GM21737 (cell line): ENCODE results near the gene ITIH1.
"Not testable (repeated sequence)": the region's sequence is repeated elsewhere in the genome, so short reads cannot be mapped to it uniquely, and the experiment has no call there.

Source experiments
- ATAC-seq: cut with Tn5 transposase; IDR thresholded peaks from one replicate; pipeline ENCODE4 v1.9.1; 2021; ENCODE audit warnings: mild to moderate bottlenecking, moderate library complexity; ENCODE audit not compliant: unreplicated experiment

ITIH1 gene

DNA sequence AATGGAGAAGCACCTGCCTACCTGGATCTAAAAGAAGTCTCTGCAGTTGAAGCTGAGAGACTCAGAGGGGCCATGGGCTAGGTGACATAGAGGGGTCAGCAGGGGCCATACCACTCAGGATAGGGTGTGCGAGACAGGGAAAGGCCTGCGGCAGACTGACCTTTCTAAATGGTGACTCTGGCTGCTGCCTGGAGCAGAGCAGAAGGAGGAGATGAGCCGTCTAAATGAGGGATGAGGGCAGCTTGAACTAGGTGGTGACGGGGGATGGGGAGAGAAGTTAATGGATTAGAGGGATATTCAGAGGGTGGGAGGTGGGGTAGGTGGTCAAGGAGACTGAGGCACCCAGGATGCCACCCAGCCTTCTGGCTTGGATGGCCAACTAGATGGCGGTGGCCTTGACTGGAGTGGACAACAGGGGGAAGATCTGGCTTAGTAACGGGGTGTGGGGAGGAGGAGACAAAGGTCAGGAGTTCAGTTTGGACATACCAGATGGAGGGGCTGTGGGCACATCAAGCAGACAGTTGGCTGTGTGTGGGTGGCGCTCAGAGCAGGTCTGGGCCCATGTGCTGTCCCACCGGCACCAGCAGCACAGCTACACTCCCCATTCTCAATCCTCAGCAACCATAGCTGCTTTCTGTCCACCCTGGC, 3.2 kb upstream of the ITIH1 start:
- ATAC-seq: no peak

DNA sequence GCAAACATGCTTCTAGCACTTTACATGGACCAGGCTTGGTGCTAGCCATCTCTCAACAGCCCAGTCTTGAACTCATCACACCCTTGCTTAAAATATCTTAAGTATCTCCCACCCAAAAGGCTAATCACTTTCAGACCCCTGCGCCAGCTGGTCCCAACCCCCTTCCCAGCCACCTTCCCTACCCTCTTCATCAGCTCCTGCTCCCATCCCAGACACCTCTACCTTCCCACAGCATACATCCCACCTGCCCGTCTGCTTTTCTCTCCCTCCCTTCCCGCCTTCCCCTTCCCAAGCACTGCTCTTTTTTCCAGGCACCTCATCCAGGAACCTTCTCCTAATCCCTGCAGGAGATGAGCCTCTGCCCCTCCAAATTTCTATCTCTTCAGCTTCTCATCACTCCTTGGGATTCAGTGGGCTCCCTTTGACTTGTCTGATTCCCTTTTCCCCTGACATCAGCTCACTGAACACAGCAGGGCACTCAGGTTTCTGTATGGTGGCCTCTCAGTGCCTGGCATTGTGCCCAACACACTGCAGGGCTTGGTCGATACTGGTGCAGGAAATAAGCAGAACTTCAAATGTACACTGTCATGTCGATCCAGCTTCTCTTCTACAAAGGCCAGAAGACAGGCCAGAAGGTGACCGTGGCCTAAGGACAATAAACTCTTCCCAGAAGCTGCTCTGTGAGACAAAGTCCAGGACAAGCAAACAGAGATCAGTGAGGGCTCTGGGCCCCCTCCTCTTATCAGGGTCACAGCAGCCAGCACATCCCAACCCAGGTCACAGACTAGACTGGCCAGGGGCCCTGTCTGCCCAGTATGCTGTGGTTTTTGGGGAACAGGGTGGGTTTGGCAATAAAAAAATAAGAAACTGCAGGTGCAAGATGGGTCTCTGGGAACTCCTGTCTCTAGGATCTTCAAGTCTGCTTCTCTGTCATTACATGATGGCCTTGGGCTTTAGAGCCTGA, 2.2 kb upstream of the ITIH1 start:
- no peak for ATAC-seq

DNA sequence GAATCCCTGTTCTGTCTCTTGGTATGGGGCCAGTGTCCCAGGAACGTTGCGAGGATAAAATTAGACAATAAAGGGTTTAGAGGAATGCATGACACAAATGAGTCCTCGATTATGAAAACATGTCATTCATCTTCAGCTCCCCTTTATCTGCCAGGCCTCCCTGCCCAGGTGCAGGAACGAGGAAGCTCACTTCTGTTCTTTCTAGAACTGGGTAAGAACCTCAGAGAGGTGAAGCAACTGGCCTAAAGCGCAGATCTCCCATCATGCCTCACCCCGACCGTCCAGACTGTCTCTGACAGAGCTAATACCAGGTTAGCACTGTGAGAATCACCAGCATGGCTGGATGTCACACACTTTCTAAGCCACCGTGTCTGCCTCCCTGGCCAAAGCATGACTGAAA, 1.5 kb upstream of the ITIH1 start:
- ATAC-seq: no peak

DNA sequence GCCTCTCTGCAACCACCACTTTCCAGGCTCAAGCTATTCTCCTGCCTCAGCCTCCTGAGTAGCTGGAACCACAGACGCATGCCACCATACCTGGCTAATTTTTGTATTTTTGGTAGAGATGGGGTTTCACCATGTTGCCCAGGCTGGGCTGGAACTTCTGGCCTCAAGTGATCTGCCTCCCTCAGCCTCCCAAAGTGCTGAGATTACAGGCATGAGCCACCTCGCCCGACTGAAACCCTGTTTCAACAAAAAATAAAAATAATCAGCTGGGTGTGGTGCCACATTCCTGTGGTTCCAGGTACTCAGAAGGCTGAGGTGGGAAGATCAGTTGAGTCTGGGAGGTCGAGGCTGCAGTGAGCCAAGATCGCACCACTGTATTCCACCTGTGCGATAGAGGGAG, 913 bp upstream of the ITIH1 start:
- not testable (repeated sequence) for ATAC-seq

DNA sequence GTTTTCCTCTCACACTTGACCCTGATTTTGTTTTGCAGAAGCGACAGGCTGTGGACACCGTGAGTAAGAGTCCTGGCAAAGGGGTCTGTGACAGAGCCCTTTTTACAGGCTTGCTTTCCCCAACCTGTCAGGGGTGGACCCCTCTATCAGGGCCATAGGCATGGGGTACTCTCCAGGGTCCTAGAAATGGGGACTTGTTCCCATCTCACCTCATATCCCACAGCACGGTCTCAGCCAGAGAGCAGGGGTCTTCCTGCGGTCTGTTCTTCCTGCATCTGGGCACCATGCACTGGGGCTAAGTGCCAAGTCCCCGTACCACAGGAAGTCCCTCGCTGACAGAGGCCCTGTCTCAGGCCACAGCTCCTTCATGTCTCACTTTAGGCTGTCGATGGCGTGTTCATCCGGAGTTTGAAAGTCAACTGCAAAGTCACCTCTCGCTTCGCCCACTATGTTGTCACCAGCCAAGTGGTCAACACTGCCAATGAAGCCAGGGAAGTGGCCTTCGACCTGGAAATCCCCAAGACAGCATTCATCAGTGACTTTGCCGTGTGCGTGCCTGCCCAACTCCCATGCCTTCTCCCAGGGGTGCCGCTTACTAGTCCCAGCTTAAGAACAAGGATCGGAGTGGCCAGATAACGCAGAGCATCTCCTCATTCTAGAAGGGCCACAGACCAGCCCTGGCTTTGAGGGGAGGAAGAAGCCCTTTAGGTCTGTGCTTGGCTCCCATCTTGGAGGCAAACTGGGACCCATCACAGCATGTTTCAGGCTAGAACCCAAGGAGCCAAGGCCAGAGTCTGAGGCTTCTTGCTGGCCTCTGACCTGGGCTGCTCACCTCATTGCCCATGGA, 783 bp downstream of the ITIH1 start:
- ATAC-seq: no peak

DNA sequence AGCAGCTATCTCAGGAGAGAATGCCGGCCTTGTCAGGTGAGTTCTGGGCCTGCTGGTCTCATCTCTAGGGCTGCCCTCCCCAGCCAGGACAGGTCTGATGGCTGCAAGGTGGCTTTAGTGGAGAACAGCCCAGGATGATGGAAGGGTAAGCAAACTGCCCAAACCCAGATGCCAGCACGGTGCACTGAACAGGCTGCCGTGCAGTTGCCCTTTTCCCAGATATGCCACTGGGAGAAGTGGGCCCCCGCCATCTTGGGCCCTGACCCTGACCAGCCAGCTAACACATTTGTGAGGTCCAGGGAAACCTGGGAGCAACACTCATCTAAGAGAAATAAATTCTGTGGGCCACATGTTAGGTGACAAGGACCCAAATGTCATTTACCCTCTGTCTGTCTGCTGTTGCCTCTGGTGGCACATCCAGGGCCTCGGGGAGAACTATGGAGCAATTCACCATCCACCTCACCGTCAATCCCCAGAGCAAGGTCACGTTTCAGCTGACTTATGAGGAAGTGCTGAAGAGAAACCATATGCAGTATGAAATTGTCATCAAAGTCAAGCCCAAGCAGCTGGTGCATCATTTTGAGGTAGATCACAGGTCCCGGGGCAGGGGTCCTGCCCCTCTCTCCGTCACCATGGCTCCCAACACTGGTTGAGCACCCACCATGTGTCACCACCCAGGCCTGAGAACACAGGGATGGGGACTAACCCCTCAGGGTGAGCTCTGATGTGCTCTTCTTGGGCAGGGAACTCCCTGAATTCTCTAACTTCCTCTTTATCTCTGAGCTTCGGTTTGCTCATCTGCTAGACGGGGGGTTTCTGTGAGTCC, 1.8 kb downstream of the ITIH1 start:
- ATAC-seq: peak; percentile 64

DNA sequence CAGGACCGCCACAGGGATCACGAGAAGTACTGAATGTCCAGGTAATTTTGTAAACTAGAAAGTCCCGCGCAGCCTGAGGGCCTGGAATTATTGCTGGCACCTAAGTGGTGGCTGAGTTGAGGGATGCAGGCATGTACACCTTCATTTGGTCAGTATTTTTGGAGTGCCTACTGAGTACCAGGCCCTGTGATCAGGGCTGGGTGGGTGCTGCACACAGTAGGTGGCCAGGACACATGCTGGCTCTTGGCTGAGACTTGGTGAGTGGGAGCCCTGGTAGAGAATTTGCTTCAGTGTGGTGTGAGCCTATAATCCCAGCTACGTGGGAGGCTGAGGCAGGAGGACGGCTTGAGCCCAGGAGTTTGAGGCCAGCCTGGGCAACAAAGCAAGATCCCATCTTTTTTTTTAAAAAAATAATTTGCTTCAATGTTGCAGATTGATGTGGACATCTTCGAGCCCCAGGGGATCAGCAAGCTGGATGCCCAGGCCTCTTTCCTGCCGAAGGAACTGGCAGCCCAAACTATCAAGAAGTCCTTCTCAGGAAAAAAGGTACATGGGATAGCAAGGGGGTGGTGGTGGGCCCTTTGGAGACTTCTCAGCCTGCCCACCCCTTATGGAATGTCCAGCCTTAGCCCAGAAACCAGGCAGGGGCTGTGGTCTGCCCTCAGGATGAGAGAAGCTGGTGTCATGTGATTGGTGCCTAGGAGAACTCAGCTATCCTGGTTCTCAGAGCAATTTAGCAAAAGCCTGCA, 2.6 kb downstream of the ITIH1 start:
- no peak for ATAC-seq

DNA sequence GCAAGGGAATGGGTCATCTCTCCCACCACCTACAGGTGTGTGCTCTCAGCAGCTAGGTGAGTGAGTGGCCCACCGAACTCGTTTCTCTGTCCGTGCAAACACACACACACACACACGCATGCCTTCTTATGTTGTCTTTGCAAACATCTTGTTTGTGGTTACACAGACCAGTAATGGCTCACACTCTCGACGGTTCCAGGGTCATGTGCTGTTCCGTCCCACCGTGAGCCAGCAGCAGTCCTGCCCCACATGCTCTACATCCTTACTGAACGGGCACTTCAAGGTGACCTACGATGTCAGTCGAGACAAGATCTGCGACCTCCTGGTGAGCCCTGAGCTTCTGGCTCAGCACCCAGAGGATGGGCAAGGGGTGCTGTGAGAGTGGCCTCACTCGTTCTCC, 4.3 kb downstream of the ITIH1 start:
- no peak for ATAC-seq

DNA sequence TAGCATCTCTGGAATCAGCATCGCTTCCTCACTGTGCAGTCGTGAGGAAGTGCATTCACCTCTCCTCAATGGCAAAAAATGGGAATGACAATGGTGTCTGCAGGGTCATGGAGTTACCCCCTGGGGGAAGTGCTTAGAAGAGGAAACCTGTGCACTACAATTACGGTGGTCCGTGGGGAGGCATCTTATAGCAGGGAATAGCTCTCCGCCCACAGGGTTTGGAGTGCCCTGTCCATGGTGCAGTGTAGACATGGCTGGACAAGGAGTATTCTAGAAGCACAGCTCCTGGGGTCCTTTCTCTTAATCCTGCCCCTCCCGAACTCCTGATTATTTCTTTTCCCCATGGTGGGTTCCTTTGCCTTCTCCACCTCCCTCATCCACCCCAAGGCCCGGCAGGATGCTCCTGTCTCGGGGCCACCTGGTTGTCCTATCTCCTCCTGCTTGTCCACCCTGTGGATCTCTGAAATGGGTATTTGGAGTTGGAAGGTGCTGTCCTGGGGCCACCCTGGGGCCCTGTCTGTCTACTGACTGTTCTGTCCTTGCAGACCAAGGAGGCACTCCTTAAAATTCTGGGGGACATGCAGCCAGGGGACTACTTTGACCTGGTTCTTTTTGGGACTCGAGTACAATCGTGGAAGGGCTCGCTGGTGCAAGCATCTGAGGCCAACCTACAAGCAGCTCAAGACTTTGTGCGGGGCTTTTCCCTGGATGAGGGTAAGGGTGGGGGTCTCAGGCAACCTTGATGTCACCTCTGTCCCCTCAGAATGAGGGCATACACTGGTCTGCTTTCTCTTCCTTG, 5.2 kb downstream of the ITIH1 start:
- ATAC-seq: no peak

DNA sequence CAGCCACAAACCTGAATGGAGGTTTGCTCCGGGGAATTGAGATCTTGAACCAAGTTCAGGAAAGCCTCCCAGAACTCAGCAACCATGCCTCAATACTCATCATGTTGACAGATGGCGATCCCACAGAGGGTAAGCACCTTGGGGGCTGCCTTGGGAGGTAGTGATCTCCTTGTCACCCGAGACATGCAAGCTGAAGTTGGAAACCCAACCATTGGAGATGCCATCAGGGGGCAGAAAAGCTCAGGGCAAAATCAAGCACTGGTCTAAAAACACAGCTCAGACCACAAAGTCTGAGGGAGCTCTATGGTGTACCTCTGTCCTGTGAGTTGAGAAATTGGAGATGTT, 5.8 kb downstream of the ITIH1 start:
- no peak for ATAC-seq

DNA sequence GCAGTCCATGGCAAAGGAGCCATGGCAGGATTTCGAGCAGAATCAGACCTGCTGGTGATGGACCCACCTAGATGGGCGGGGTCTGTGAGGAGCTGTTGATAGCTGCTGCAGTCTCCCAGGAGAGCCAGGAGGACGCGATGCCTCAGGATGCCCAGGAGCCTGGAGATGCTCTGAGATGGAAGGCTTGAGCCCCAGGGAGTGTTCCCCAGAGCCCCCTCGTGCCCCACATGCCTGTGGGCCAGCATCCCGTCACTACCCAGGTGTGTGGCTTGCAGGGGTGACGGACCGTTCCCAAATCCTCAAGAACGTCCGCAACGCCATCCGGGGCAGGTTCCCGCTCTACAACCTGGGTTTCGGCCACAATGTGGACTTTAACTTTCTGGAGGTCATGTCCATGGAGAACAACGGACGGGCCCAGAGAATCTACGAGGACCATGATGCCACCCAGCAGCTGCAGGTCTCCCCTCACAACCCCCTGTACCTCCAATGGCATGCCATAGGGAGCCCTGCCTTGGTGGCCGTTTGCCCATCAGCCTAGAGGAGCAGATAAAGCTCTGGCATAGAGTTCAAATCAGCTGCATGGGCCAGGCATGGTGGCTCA, 6.7 kb downstream of the ITIH1 start:
- no peak for ATAC-seq

DNA sequence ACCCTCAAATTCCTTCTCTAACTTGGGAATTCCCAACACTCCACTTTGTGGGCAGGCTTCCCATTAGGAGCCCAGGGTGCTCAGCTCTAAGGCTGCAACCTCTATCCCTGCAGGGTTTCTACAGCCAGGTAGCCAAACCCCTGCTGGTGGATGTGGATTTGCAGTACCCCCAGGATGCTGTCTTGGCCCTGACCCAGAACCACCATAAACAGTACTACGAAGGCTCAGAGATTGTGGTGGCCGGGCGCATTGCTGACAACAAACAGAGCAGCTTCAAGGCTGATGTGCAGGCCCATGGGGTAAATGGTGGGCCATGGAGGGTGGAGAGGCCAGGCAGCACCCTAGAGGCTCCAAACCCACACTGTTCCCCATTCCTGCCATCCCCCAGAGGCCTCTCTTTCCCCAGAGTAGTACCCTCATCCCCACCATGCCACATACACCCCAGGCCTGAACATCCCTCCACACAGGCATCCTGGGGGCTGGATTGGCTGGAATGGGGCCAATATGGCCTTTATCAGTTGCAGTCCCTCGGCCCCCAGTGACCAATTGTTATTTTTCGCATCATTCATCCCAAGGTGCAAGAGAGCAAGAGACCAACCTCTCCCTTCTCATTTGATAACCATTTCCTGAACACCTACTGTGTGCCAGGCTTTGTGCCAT, 7.7 kb downstream of the ITIH1 start:
- ATAC-seq: no peak

DNA sequence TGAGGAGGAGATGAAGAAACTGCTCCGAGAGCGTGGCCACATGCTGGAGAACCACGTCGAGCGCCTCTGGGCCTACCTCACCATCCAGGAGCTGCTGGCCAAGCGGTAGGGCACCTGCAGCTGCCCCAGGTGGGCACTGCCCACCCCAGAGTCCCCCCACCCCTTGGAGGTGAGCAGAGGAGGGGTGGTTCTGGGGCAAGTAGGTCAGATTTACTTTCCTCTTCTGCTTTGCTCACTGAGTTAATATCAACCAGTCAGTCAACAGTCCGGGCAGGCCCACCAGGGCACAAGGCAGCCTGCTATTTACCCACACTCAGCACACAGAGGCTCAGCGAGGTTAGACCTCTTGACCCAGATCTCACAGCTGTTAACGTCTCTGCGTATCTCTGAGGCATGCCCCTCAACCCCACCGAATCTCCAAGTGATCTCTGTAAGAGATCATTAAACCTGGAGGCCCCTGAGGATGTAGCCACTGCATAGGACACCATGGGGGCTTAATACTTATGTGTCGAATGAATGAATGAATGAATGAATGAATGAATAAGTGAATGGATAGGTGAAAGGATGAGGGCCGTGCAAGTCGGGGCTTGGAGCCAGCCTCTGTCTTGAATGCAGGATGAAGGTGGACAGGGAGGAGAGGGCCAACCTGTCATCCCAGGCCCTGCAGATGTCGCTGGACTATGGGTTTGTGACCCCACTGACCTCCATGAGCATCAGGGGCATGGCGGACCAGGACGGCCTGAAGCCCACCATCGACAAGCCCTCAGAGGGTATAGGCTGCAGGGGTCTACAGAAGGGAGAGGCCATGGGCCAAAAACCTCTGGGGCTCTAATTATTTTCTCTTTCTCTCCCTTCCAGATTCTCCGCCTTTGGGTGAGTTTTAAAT, 9.2 kb downstream of the ITIH1 start:
- no peak for ATAC-seq

DNA sequence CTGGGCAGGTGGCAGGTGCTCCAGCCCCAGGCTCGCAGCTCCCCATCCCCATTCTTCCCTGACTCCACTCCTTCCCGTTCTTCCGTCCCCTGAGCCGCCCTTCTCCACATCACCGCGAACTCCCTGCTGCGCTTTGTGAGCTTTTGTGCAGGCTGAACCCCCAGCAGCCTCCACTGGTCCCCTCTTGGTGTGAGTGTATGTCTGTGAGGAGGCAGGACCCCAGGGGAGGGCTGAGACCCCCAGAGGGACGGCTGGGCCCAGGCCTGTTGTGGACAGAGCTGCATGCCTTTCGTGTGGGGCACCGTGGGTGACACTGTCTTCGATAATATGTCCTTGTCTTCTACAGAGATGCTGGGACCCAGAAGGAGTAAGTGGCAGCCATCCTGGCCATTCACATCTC, 9.8 kb downstream of the ITIH1 start:
- no peak for ATAC-seq

DNA sequence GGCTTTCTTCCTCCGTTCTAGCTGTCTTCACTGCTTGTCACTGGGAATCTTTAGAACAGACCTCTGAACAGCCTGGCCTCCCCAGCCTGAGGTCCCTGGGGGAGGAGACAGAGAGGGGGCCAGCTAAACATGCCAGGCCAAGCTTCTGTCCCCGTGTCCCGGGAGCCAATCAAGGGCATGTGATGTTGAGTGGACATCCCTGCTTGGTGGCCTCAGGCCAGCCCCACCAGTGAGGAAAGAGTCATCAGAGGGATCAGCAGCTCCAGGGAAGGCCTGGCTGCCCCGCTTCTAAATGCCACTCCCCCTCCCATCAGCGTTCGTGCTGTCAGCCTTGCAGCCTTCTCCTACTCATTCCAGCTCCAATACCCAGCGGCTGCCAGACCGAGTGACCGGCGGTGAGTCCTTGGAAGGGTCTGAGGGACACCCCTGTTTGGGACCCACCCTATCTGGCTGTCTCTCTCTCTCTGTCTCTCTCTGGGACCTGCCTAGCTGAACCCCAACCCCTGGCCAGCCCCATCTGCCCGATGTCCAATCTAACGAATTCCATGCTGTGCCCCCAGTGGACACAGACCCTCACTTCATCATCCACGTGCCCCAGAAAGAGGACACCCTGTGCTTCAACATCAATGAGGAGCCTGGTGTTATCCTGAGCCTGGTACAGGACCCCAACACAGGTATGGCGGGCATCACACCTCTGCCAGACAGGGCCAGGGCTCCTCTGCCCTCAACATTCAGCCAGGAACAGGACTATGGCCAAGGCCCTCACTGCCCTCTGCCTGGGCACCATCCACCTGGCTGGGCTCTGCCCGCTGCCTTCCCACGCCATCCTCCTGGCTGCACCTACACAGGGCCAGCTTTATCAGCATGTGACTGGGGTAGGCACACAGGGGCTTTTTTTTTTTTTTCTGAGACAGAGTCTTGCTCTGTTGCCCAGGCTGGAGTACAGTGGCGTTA, 10.6 kb downstream of the ITIH1 start:
- no peak for ATAC-seq
